Activated CD8-positive, alpha-beta memory T cell treated with anti-CD3 and anti-CD28 coated beads, Interleukin-2, amount 50 U/mL, for 24 hours (primary cell): Measurements from ENCODE around the gene TAPT1.

Source experiments
- DNase-seq: peaks from one replicate; pipeline ENCODE4 v3.0.0-alpha.2; 2020; ENCODE audit errors: extremely low read depth

The TAPT1 gene

GRCh38 chr4:16245241-16245640 is 19.0 kb upstream of the TAPT1 start:
- DNase-seq: no peak

DNA sequence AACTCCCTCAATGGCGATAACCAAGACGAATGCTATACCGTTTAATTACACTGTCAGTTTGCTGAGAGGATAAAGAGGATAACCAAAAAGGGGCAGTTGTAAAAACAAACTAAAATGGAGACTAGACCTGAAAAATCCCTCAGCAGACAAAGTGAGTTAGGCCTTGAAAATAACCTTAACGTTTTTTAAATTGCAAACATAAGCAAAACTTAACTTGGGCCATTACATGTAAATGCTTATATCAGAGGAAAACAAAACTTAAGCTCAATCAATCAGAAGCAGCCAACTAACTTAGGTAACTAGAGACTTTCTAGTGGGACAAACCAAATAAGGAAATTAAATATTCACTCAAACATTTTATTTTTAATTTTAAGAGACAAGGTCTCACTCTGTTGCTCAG is 17.0 kb upstream of the TAPT1 start:
- DNase-seq: no peak

GRCh38 chr4:16240300-16240699 is 14.0 kb upstream of the TAPT1 start:
- no peak for DNase-seq

DNA sequence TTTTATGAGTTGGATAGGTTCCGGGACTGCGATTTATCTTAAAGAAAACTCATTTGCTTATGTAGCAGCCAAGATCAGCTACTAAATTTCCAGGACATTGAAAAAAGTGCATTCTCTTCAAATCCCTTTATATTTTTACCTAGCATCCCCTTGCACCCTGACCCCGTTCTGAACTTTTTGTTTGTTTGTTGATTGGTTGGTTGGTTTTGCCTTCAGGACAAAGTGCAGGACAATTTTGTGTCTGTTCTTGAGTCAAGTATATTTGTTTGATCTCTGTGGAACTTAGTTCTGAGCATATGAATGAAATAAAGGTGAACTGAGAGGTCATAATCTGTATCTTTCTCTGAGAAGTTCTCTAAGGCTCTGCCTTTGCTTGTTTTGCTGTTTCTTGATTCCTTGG is 12.8 kb upstream of the TAPT1 start:
- DNase-seq: no peak

DNA sequence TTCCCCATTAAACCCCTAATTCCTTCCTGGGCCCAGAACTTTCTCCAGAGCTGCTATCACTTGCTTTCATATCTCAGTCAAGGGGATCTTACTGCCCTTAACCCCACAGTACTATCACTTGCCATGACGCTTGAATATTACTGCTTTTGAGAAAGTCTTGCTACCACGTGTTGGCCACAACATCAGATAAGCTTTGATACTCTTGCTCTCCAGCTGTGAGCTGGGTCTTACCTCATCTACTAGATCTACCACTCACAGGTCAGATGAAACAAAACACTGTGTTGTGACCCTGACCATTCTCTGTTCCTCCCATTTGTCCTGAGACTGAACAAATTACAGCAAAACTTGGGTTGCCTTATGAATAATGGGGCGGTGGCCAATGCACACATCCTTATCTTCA is 12.1 kb upstream of the TAPT1 start:
- no peak for DNase-seq

DNA sequence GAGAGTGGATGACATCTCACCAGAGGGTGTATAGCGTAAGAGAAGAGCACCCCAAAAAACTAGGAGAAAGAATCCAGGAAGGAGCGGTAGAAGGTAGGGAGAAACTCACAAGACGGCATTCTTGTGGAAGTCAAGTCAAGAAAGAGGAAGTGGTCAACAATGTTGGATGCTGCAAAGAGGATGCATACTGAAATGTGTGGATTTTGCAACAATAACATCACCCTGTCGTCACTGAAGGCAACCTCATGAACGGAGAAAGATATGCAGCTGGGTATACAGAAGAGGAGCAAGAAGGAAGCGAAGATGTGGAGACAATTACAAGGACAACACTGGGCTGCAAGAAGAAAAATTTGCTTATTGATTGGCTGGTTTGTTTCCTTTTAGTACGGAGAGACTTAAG is 11.4 kb upstream of the TAPT1 start:
- no peak for DNase-seq

DNA sequence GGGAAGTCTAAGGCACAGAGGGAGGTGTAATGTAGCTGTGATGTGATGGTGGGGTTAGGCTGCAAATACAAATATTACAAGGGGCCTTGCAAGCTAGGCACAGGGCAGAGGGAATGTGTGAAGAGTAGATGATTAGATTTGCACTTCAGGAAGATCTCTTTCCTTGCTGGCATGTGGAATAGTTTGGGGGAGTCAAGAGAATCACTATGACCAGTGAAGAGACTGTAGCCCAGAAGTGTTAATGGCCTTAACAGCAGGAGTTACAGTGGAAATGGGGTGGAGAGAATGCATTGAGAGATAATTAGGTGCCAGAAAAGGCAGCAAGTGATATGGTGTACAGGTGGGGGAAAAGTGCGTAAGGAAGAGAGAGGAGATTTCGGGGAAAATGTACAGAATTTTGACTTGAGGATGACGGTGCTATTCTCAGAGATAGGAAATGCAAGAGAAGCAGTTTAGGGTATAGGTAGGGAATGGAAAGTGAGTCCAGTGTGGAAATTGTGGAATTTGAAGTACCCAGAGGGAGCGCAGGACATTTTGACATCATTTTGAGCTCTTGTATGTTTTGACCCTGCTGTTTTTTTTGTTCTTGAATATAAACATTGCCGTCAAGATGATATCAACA is 10.2 kb upstream of the TAPT1 start:
- DNase-seq: no peak

GRCh38 chr4:16235209-16235608 is 8.9 kb upstream of the TAPT1 start:
- no peak for DNase-seq

- no peak for DNase-seq
Observed at GRCh38 chr4:16233569-16234177, 7.4 kb upstream of the TAPT1 start.

- no peak for DNase-seq
Observed at GRCh38 chr4:16231570-16232245, 5.4 kb upstream of the TAPT1 start.

DNA sequence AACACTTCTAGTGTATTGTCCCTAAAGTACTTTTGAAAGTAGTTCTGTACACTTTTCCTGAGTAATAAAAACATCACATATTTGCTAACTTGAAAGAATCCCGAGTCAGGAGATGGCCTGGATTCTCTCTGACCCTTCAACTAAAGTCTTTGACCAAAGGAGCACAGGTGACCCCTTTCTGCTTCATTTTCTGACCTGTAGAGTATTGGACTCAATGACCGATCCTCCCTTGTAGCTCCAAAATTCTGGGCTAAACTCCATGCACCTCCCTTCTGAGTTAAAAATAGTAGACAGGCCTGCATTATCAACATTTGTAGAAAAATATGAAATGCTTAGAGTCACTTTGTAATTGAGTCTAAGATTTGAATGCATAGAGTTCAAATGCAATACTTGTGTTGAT is 4.0 kb upstream of the TAPT1 start:
- DNase-seq: no peak

- DNase-seq: no peak
Observed at GRCh38 chr4:16229604-16230003, 3.3 kb upstream of the TAPT1 start.

- DNase-seq: no peak
Observed at GRCh38 chr4:16227462-16227868, 1.2 kb upstream of the TAPT1 start.

- no peak for DNase-seq
Observed at GRCh38 chr4:16226816-16227461, 668 bp upstream of the TAPT1 start.

- no peak for DNase-seq
Observed at GRCh38 chr4:16225167-16225862, 956 bp downstream of the TAPT1 start.

- no peak for DNase-seq
Observed at GRCh38 chr4:16224264-16225166, 1.8 kb downstream of the TAPT1 start.

- DNase-seq: no peak
Observed at GRCh38 chr4:16222957-16223527, 3.2 kb downstream of the TAPT1 start.

GRCh38 chr4:16218950-16219349 is 7.3 kb downstream of the TAPT1 start:
- DNase-seq: no peak

- no peak for DNase-seq
Observed at GRCh38 chr4:16217300-16218051, 8.8 kb downstream of the TAPT1 start.

DNA sequence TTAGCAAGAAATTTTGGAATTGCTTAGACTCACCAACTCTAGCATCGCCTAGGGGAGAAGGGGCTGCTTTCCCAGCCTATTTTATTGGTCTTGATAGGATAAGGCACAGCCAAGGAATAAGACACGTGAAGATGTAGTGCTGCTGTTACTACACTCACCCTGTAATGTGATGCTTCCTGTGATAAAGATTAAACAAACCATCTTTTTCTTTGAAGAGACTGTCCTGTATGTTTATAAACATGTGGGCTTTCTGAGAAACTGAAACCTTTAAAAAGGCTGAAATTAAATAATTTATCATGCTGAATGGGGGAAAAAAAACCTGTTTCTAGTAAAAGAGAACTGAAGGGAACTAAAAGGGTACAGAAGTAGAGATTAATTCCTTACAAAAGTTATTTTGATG is 13.2 kb downstream of the TAPT1 start:
- DNase-seq: no peak
